ENCODE measurements around the gene GINS1. TPM values are rescaled to one million over a fixed set of nuclear protein-coding genes. Genes with fewer than 3 reads are reported as not detected.

Gene GINS1
- total and polyA plus RNA-seq, 2 of the 13 experiments (the other 11 are each of a cell fraction or from before 2014, with no cell fraction given), result 14.6 to 59.9 TPM

DNA sequence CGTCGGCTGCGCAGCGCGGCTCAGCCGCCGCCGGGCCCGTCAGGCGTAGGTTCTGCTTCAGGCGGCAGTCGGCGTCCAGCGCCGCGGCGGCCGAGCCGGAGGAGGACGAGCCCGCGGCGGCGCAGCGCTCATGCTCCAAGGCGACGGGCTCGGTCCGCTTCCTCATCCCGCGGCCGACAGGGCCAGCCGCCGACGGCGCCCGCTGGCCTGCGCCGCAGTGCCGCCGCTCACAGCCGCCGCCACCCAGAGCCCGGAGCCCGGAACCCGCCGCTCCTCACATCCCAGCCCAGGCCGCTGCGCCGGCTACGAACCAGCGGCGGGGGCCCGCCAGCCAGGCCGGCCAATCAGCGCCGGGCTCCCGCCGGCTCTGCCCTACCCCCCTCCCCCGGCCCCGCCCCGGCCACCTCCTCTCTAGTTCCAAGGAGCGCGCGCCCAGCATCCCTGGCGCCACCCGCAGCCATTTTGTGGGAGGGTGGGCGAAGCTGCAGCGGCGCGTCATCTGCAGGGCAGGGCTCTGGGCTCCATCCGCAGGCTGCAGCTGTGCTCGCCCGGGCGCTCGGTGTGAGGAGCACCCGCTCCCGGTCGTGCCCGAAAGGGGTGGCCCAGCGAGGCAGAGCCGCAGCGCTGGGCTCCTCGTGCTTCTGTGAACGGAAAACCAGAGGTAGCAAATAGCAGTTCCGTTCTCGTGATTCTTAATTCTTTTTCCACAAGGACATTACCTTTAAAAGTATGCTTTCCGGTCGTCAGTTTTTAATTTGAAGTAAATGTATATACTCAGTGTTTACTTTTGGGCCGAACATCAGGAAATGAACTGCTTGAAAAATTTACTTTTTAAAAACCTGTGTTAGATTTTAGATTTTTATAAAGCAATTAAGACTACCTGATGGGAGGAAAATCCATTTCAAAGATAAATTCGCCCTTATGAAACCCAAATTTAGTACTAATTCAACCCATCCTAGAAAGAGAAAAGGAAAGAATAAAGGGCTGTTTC, 16.6 kb upstream of the GINS1 start, which contains the start of gene ABHD12 (continued):
- TF ChIP-seq HNRNPLL (IDR thresholded peaks at IDR 0.05; ENCODE audit: low read depth, low read length, poor library complexity, severe bottlenecking) (peak; percentile 97), ZNF883 (CRISPR knock-in tag; IDR thresholded peaks at IDR 0.05; ENCODE audit: not compliant biosample characterization) (peak; percentile 80), HES4 (CRISPR knock-in tag; IDR thresholded peaks at IDR 0.05; ENCODE audit: borderline replicate concordance) (peak; percentile 58), MEF2D (CRISPR knock-in tag; IDR thresholded peaks at IDR 0.05) (peak; percentile 67; the same call in 1 of the 2 replicates), RARG (CRISPR knock-in tag; IDR thresholded peaks at IDR 0.05; ENCODE audit: low read depth) (no peak), KAT8 (CRISPR knock-in tag; IDR thresholded peaks at IDR 0.05) (peak; percentile 95), ZFY (CRISPR knock-in tag; IDR thresholded peaks at IDR 0.05) (peak; percentile 93), YEATS2 (CRISPR knock-in tag; IDR thresholded peaks at IDR 0.05; ENCODE audit: borderline replicate concordance) (peak; percentile 85), THAP11 (CRISPR knock-in tag; IDR thresholded peaks at IDR 0.05) (peak; percentile 81), ZHX2 (IDR thresholded peaks at IDR 0.05; ENCODE audit: low read depth) (peak; percentile 93), ZHX2 (CRISPR knock-in tag; IDR thresholded peaks at IDR 0.05; ENCODE audit: borderline replicate concordance) (peak; percentile 79), SATB2 (CRISPR knock-in tag; IDR thresholded peaks at IDR 0.05) (0 out of 2 replicates have a peak, but pooled peaks have one; percentile 38)
- TF ChIP-seq, protein P1, sequence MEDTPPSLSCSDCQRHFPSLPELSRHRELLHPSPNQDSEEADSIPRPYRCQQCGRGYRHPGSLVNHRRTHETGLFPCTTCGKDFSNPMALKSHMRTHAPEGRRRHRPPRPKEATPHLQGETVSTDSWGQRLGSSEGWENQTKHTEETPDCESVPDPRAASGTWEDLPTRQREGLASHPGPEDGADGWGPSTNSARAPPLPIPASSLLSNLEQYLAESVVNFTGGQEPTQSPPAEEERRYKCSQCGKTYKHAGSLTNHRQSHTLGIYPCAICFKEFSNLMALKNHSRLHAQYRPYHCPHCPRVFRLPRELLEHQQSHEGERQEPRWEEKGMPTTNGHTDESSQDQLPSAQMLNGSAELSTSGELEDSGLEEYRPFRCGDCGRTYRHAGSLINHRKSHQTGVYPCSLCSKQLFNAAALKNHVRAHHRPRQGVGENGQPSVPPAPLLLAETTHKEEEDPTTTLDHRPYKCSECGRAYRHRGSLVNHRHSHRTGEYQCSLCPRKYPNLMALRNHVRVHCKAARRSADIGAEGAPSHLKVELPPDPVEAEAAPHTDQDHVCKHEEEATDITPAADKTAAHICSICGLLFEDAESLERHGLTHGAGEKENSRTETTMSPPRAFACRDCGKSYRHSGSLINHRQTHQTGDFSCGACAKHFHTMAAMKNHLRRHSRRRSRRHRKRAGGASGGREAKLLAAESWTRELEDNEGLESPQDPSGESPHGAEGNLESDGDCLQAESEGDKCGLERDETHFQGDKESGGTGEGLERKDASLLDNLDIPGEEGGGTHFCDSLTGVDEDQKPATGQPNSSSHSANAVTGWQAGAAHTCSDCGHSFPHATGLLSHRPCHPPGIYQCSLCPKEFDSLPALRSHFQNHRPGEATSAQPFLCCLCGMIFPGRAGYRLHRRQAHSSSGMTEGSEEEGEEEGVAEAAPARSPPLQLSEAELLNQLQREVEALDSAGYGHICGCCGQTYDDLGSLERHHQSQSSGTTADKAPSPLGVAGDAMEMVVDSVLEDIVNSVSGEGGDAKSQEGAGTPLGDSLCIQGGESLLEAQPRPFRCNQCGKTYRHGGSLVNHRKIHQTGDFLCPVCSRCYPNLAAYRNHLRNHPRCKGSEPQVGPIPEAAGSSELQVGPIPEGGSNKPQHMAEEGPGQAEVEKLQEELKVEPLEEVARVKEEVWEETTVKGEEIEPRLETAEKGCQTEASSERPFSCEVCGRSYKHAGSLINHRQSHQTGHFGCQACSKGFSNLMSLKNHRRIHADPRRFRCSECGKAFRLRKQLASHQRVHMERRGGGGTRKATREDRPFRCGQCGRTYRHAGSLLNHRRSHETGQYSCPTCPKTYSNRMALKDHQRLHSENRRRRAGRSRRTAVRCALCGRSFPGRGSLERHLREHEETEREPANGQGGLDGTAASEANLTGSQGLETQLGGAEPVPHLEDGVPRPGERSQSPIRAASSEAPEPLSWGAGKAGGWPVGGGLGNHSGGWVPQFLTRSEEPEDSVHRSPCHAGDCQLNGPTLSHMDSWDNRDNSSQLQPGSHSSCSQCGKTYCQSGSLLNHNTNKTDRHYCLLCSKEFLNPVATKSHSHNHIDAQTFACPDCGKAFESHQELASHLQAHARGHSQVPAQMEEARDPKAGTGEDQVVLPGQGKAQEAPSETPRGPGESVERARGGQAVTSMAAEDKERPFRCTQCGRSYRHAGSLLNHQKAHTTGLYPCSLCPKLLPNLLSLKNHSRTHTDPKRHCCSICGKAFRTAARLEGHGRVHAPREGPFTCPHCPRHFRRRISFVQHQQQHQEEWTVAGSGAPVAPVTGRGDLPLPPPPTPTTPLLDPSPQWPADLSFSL (CRISPR knock-in tag; IDR thresholded peaks at IDR 0.05), result no peak
- TF ChIP-seq, protein P2, sequence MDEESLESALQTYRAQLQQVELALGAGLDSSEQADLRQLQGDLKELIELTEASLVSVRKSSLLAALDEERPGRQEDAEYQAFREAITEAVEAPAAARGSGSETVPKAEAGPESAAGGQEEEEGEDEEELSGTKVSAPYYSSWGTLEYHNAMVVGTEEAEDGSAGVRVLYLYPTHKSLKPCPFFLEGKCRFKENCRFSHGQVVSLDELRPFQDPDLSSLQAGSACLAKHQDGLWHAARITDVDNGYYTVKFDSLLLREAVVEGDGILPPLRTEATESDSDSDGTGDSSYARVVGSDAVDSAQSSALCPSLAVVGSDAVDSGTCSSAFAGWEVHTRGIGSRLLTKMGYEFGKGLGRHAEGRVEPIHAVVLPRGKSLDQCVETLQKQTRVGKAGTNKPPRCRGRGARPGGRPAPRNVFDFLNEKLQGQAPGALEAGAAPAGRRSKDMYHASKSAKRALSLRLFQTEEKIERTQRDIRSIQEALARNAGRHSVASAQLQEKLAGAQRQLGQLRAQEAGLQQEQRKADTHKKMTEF (CRISPR knock-in tag; IDR thresholded peaks at IDR 0.05), result peak; percentile 83

Measured in HepG2 (cell line).